ENCODE measurements around the gene ZNF425.

GRCh38 chr7:149141893-149142292 lies 15.8 kb upstream of the ZNF425 start:
- no peak for TF ChIP-seq CTCF (conservative IDR thresholded peaks at IDR 0.05; ENCODE audit: low read depth in 2 of 2)
- TF ChIP-seq EZH2 (IDR thresholded peaks at IDR 0.05; ENCODE audit: low read depth, unreplicated experiment) = no peak
- TF ChIP-seq EZH2phosphoT487 (IDR thresholded peaks at IDR 0.05; ENCODE audit: unreplicated experiment) = no peak
- no peak for TF ChIP-seq STAT1 (IDR thresholded peaks at IDR 0.05; ENCODE audit: unreplicated experiment)
- TF ChIP-seq POLR2AphosphoS5 (IDR thresholded peaks at IDR 0.05; ENCODE audit: low read depth) = no peak
- no peak for TF ChIP-seq ZNF462 (CRISPR knock-in tag; IDR thresholded peaks at IDR 0.05)
- no peak for TF ChIP-seq REST (IDR thresholded peaks at IDR 0.05; ENCODE audit: unreplicated experiment)

Data from GM23338 (cell line).